SU-DHL-6 (cell line): Measurements from ENCODE around the gene RAD51D.

ENCODE experiments used
- H2AFZ ChIP-seq: fragments of 200-600 bp; sonication (generic); 2 replicates; pipeline ENCODE4 v1.6.1; 2014; ENCODE audit warnings: low read depth, mild to moderate bottlenecking, moderate library complexity, mixed read lengths, antibody characterized with exemption, low read length; ENCODE audit not compliant: severe bottlenecking
- H3F3A ChIP-seq: fragments of 200-600 bp; shearing (Covaris generic); 2 replicates; pipeline ENCODE4 v1.6.0; 2016; ENCODE audit warnings: antibody characterized with exemption, mild to moderate bottlenecking; ENCODE audit not compliant: insufficient read depth
- H3K27ac ChIP-seq: fragments of 200-600 bp; sonication (generic); 2 replicates; pipeline ENCODE4 v1.5.1; 2016; ENCODE audit warnings: low read depth, mild to moderate bottlenecking, low read length, moderate library complexity, mixed read lengths
- H3K27me3 ChIP-seq: fragments of 200-600 bp; sonication (generic), shearing (Covaris generic); 2 replicates; pipeline ENCODE4 v1.6.0; 2014; ENCODE audit warnings: mild to moderate bottlenecking, low read length
- H3K36me3 ChIP-seq: fragments of 200-600 bp; sonication (generic); 2 replicates; pipeline ENCODE4 v1.6.1; 2014; ENCODE audit warnings: mild to moderate bottlenecking, low read length, mixed read lengths
- H3K4me2 ChIP-seq: fragments of 300-600, 200-600 bp; shearing (Covaris generic), sonication (generic); 2 replicates; pipeline ENCODE4 v1.6.0; 2014; ENCODE audit warnings: low read length, low read depth, mild to moderate bottlenecking; ENCODE audit not compliant: poor library complexity, severe bottlenecking
- H3K4me3 ChIP-seq: fragments of 200-600 bp; sonication (generic); 2 replicates; pipeline ENCODE4 v1.5.1; 2014; ENCODE audit warnings: antibody characterized with exemption, low read length, mild to moderate bottlenecking, mixed read lengths; ENCODE audit not compliant: insufficient read depth, poor library complexity, severe bottlenecking
- H3K79me2 ChIP-seq: fragments of 200-600 bp; sonication (generic); 2 replicates; pipeline ENCODE4 v1.6.1; 2014; ENCODE audit warnings: mild to moderate bottlenecking, low read length, moderate library complexity; ENCODE audit not compliant: insufficient read depth
- H3K9ac ChIP-seq: fragments of 200-600 bp; sonication (generic); 2 replicates; pipeline ENCODE4 v1.7.0; 2014; ENCODE audit warnings: mild to moderate bottlenecking, low read length
- H3K9me2 ChIP-seq: fragments of 200-600 bp; sonication (generic); replicated peaks from 2 replicates; pipeline ENCODE4 v1.6.1; 2014; ENCODE audit warnings: low read length; ENCODE audit not compliant: insufficient read depth
- H3K9me3 ChIP-seq: fragments of 200-600 bp; sonication (generic); 2 replicates; pipeline ENCODE4 v1.6.1; 2014; ENCODE audit warnings: low read length, mixed read lengths; ENCODE audit not compliant: insufficient read depth
- H4K20me1 ChIP-seq: fragments of 200-600 bp; sonication (generic); 2 replicates; pipeline ENCODE4 v1.6.1; 2014; ENCODE audit warnings: low read depth, mild to moderate bottlenecking, antibody characterized with exemption, low read length, moderate library complexity, mixed read lengths
- CTCF ChIP-seq: fragments of 200-600 bp; sonication (generic); IDR thresholded peaks from one replicate; pipeline ENCODE4 v1.5.1; 2017; ENCODE audit warnings: antibody characterized with exemption, mild to moderate bottlenecking, low read length, moderate library complexity; ENCODE audit not compliant: insufficient read depth, poor library complexity, severe bottlenecking
- EZH2phosphoT487 ChIP-seq: fragments of 200-600 bp; sonication (generic), shearing (Covaris generic); conservative IDR thresholded peaks from 2 replicates; pipeline ENCODE4 v1.6.1; 2018; ENCODE audit warnings: mild to moderate bottlenecking, antibody characterized with exemption, low read length, moderate library complexity, mixed read lengths

The RAD51D gene

GRCh38 chr17:35051183-35051578 lies 68.5 kb downstream of the RAD51D start:
- TF ChIP-seq EZH2phosphoT487 (no peak), CTCF (no peak)
- Histone ChIP-seq H3K36me3 (no peaks in the 10 kb centered on the region), H3K27me3 (no peaks in the 10 kb centered on the region), H3F3A (no peaks in the 10 kb centered on the region), H4K20me1 (no peaks in the 10 kb centered on the region), H3K9me2 (no peaks in the 10 kb centered on the region), H3K4me3 (no peak overlapping the region), H2AFZ (no peak overlapping the region), H3K9me3 (no peaks in the 10 kb centered on the region), H3K4me2 (peak overlapping the region; percentile 26), H3K79me2 (no peaks in the 10 kb centered on the region), H3K27ac (no peak overlapping the region), H3K9ac (no peak overlapping the region)

GRCh38 chr17:35050170-35050569 lies 69.5 kb downstream of the RAD51D start:
- Histone ChIP-seq H3K4me3 (no peak overlapping the region), H3K27ac (no peak overlapping the region), H3K9me2 (no peaks in the 10 kb centered on the region), H4K20me1 (no peaks in the 10 kb centered on the region), H3K9me3 (no peaks in the 10 kb centered on the region), H2AFZ (no peak overlapping the region), H3K9ac (no peak overlapping the region), H3K79me2 (no peaks in the 10 kb centered on the region), H3K4me2 (no peak overlapping the region), H3K27me3 (no peaks in the 10 kb centered on the region), H3K36me3 (no peaks in the 10 kb centered on the region), H3F3A (no peaks in the 10 kb centered on the region)
- TF ChIP-seq EZH2phosphoT487 = no peak
- TF ChIP-seq CTCF = no peak

GRCh38 chr17:35048685-35049379 lies 70.8 kb downstream of the RAD51D start:
- no peak for TF ChIP-seq EZH2phosphoT487
- TF ChIP-seq CTCF = no peak
- Histone ChIP-seq H3K9ac (no peak overlapping the region), H4K20me1 (no peaks in the 10 kb centered on the region)

More at GRCh38 chr17:35048685-35049379, 70.8 kb downstream of the RAD51D start:
- Histone ChIP-seq H3K4me3 (no peak overlapping the region), H3F3A (no peaks in the 10 kb centered on the region), H3K9me2 (no peaks in the 10 kb centered on the region), H3K27ac (no peak overlapping the region), H3K9me3 (no peaks in the 10 kb centered on the region), H3K27me3 (no peaks in the 10 kb centered on the region), H3K79me2 (no peaks in the 10 kb centered on the region), H2AFZ (no peak overlapping the region), H3K4me2 (no peak overlapping the region), H3K36me3 (no peaks in the 10 kb centered on the region)
